ENCODE measurements around the gene TBC1D7.

The TBC1D7 gene

DNA sequence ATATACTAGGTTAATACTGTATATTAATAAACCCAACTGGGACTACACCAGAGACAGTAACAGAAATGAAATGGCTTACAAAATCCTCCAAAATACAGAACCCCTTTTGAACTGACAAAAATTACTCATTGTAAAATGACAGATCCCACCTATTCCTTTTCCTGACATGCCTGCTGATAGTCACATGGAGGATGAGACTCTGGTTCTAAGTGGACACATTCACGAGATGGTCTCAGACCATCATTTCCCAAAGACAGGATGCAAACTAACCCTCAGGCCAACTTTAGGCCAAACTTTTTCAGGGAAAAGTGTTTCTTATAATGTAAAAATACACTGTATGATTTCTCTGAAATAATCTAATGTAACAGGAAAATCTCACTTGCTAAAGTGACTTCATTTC lies 22.5 kb downstream of the TBC1D7 start (continued):
- TF ChIP-seq, protein P1, sequence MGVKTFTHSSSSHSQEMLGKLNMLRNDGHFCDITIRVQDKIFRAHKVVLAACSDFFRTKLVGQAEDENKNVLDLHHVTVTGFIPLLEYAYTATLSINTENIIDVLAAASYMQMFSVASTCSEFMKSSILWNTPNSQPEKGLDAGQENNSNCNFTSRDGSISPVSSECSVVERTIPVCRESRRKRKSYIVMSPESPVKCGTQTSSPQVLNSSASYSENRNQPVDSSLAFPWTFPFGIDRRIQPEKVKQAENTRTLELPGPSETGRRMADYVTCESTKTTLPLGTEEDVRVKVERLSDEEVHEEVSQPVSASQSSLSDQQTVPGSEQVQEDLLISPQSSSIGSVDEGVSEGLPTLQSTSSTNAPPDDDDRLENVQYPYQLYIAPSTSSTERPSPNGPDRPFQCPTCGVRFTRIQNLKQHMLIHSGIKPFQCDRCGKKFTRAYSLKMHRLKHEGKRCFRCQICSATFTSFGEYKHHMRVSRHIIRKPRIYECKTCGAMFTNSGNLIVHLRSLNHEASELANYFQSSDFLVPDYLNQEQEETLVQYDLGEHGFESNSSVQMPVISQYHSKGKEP (tag by site-specific recombination; IDR thresholded peaks at IDR 0.05) = no peak
- TF ChIP-seq, protein P2, sequence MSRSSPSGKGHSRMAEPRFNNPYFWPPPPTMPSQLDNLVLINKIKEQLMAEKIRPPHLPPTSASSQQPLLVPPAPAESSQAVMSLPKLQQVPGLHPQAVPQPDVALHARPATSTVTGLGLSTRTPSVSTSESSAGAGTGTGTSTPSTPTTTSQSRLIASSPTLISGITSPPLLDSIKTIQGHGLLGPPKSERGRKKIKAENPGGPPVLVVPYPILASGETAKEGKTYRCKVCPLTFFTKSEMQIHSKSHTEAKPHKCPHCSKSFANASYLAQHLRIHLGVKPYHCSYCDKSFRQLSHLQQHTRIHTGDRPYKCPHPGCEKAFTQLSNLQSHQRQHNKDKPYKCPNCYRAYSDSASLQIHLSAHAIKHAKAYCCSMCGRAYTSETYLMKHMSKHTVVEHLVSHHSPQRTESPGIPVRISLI (tag by site-specific recombination; IDR thresholded peaks at IDR 0.05) = no peak
- TF ChIP-seq ZNF274 (IDR thresholded peaks at IDR 0.05; ENCODE audit: low read length) (no peak), ZNF274 (tag by site-specific recombination; IDR thresholded peaks at IDR 0.05; ENCODE audit: borderline replicate concordance) (no peak), SCRT1 (tag by site-specific recombination; IDR thresholded peaks at IDR 0.05; ENCODE audit: borderline replicate concordance) (no peak)

DNA sequence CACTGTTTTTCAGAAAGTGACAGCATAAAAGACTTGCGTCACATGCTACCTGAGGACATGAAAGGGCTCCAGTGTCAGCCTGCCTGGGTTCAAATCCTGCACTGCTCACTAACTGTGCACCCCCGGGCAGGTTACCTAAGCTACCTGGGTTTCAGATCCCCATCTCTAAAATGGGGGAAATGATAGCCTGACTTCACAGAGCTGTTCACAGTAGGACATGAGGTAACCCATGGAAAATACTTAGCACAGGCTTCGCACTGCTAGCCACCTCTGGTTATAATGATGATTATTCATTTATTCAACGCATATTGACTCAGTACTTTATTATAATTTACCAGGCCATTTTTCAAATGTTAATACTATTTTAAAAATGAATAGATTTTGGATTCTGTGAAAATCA lies 23.0 kb downstream of the TBC1D7 start:
- H3K27ac ChIP-seq (ENCODE audit: extremely low read depth, low read depth, low read length) = no peak overlapping the region
- TF ChIP-seq, protein P3, sequence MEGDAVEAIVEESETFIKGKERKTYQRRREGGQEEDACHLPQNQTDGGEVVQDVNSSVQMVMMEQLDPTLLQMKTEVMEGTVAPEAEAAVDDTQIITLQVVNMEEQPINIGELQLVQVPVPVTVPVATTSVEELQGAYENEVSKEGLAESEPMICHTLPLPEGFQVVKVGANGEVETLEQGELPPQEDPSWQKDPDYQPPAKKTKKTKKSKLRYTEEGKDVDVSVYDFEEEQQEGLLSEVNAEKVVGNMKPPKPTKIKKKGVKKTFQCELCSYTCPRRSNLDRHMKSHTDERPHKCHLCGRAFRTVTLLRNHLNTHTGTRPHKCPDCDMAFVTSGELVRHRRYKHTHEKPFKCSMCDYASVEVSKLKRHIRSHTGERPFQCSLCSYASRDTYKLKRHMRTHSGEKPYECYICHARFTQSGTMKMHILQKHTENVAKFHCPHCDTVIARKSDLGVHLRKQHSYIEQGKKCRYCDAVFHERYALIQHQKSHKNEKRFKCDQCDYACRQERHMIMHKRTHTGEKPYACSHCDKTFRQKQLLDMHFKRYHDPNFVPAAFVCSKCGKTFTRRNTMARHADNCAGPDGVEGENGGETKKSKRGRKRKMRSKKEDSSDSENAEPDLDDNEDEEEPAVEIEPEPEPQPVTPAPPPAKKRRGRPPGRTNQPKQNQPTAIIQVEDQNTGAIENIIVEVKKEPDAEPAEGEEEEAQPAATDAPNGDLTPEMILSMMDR (tag by site-specific recombination; IDR thresholded peaks at IDR 0.05) = no peak
- TF ChIP-seq ZNF585B (tag by site-specific recombination; IDR thresholded peaks at IDR 0.05) = no peak
- no peak for TF ChIP-seq ZNF596 (tag by site-specific recombination; IDR thresholded peaks at IDR 0.05)
- TF ChIP-seq ZNF768 (tag by site-specific recombination; IDR thresholded peaks at IDR 0.05) = no peak
- TF ChIP-seq ZNF221 (tag by site-specific recombination; IDR thresholded peaks at IDR 0.05; ENCODE audit: borderline replicate concordance) = no peak
- no peak for TF ChIP-seq ZNF133 (tag by site-specific recombination; IDR thresholded peaks at IDR 0.05)
- no peak for TF ChIP-seq ZNF558 (tag by site-specific recombination; IDR thresholded peaks at IDR 0.05)
- TF ChIP-seq BCL11B (tag by site-specific recombination; IDR thresholded peaks at IDR 0.05; ENCODE audit: low read depth) = no peak
- TF ChIP-seq, protein P4, sequence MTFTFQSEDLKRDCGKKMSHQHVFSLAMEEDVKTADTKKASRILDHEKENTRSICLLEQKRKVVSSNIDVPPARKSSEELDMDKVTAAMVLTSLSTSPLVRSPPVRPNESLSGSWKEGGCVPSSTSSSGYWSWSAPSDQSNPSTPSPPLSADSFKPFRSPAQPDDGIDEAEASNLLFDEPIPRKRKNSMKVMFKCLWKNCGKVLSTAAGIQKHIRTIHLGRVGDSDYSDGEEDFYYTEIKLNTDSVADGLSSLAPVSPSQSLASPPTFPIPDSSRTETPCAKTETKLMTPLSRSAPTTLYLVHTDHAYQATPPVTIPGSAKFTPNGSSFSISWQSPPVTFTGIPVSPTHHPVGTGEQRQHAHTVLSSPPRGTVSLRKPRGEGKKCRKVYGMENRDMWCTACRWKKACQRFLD (tag by site-specific recombination; IDR thresholded peaks at IDR 0.05) = no peak
- no peak for TF ChIP-seq KLF1 (tag by site-specific recombination; IDR thresholded peaks at IDR 0.05)
- TF ChIP-seq ZNF302 (tag by site-specific recombination; IDR thresholded peaks at IDR 0.05; ENCODE audit: low read depth) = no peak
- no peak for TF ChIP-seq ZFP3 (tag by site-specific recombination; IDR thresholded peaks at IDR 0.05; ENCODE audit: low read depth)
- no peak for TF ChIP-seq HOXA7 (CRISPR knock-in tag; IDR thresholded peaks at IDR 0.05; ENCODE audit: borderline replicate concordance)
- TF ChIP-seq, protein P5, sequence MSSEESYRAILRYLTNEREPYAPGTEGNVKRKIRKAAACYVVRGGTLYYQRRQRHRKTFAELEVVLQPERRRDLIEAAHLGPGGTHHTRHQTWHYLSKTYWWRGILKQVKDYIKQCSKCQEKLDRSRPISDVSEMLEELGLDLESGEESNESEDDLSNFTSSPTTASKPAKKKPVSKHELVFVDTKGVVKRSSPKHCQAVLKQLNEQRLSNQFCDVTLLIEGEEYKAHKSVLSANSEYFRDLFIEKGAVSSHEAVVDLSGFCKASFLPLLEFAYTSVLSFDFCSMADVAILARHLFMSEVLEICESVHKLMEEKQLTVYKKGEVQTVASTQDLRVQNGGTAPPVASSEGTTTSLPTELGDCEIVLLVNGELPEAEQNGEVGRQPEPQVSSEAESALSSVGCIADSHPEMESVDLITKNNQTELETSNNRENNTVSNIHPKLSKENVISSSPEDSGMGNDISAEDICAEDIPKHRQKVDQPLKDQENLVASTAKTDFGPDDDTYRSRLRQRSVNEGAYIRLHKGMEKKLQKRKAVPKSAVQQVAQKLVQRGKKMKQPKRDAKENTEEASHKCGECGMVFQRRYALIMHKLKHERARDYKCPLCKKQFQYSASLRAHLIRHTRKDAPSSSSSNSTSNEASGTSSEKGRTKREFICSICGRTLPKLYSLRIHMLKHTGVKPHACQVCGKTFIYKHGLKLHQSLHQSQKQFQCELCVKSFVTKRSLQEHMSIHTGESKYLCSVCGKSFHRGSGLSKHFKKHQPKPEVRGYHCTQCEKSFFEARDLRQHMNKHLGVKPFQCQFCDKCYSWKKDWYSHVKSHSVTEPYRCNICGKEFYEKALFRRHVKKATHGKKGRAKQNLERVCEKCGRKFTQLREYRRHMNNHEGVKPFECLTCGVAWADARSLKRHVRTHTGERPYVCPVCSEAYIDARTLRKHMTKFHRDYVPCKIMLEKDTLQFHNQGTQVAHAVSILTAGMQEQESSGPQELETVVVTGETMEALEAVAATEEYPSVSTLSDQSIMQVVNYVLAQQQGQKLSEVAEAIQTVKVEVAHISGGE (tag by site-specific recombination; conservative IDR thresholded peaks at IDR 0.05; ENCODE audit: low read depth) = no peak
- TF ChIP-seq ZFHX2 (tag by site-specific recombination; conservative IDR thresholded peaks at IDR 0.05) = no peak
- no peak for TF ChIP-seq ZNF76 (tag by site-specific recombination; IDR thresholded peaks at IDR 0.05; ENCODE audit: borderline replicate concordance, low read depth)
- TF ChIP-seq, protein P6, sequence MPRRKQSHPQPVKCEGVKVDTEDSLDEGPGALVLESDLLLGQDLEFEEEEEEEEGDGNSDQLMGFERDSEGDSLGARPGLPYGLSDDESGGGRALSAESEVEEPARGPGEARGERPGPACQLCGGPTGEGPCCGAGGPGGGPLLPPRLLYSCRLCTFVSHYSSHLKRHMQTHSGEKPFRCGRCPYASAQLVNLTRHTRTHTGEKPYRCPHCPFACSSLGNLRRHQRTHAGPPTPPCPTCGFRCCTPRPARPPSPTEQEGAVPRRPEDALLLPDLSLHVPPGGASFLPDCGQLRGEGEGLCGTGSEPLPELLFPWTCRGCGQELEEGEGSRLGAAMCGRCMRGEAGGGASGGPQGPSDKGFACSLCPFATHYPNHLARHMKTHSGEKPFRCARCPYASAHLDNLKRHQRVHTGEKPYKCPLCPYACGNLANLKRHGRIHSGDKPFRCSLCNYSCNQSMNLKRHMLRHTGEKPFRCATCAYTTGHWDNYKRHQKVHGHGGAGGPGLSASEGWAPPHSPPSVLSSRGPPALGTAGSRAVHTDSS (tag by site-specific recombination; IDR thresholded peaks at IDR 0.05) = no peak
- no peak for TF ChIP-seq ZNF791 (tag by site-specific recombination; IDR thresholded peaks at IDR 0.05)
- TF ChIP-seq ZNF324 (tag by site-specific recombination; IDR thresholded peaks at IDR 0.05) = no peak
- TF ChIP-seq, protein P7, sequence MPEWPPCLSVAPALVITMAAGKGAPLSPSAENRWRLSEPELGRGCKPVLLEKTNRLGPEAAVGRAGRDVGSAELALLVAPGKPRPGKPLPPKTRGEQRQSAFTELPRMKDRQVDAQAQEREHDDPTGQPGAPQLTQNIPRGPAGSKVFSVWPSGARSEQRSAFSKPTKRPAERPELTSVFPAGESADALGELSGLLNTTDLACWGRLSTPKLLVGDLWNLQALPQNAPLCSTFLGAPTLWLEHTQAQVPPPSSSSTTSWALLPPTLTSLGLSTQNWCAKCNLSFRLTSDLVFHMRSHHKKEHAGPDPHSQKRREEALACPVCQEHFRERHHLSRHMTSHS (tag by site-specific recombination; IDR thresholded peaks at IDR 0.05) = no peak
- ChIA-PET POLR2A (no interaction called here), CTCF (interaction anchor here (1.0 kb wide), 1 partner anchor 27 kb away, joined by 3 read pairs; no protein-coding TSS in a partner anchor)
- no peak overlapping the region for H3K4me3 ChIP-seq (ENCODE audit: low read depth, low read length)
- peaks cover 6% of the 10 kb centered on the region for H3K4me1 ChIP-seq (ENCODE audit: control insufficient read depth, insufficient read depth, low read length)
- H3K9me3 ChIP-seq (ENCODE audit: control insufficient read depth, insufficient read depth, low read depth, low read length) = no peaks in the 10 kb centered on the region
- peaks cover 10 to 82% of the 10 kb centered on the region in 2 experiments; a peak in 2 of 3 replicates for H3K36me3 ChIP-seq (ENCODE audit: control insufficient read depth in 2 of 2, insufficient read depth in 1 of 2, low read length in 2 of 2)

All from HEK293 (cell line).